Measurements from ENCODE around the gene MEI1. TPM values are rescaled to one million over a fixed set of nuclear protein-coding genes. Genes with fewer than 3 reads are reported as not detected.

Gene MEI1
- total RNA-seq, 1 donor from 2014 or later, result 1.5 TPM

GRCh38 chr22:41770715-41771468, 71.6 kb downstream of the MEI1 start:
- H3K4me3 ChIP-seq (ENCODE audit: low read depth, low read length), result no peak overlapping the region
- no peak for DNase-seq (ENCODE audit: low read depth)
- H3K36me3 ChIP-seq (ENCODE audit: control insufficient read depth, insufficient read depth, low read length), result no peaks in the 10 kb centered on the region
- no peak for TF ChIP-seq CTCF (IDR thresholded peaks at IDR 0.05; ENCODE audit: insufficient read depth, low read length, poor library complexity, severe bottlenecking)
- no peaks in the 10 kb centered on the region for H3K27me3 ChIP-seq (ENCODE audit: control insufficient read depth, insufficient read depth, low read length)

GRCh38 chr22:41772198-41772597, 72.9 kb downstream of the MEI1 start:
- Histone ChIP-seq H3K4me3 (ENCODE audit: low read depth, low read length) (no peak overlapping the region), H3K36me3 (ENCODE audit: control insufficient read depth, insufficient read depth, low read length) (no peaks in the 10 kb centered on the region), H3K27me3 (ENCODE audit: control insufficient read depth, insufficient read depth, low read length) (no peaks in the 10 kb centered on the region)
- no peak for TF ChIP-seq CTCF (IDR thresholded peaks at IDR 0.05; ENCODE audit: insufficient read depth, low read length, poor library complexity, severe bottlenecking)
- no peak for DNase-seq (ENCODE audit: low read depth)

DNA sequence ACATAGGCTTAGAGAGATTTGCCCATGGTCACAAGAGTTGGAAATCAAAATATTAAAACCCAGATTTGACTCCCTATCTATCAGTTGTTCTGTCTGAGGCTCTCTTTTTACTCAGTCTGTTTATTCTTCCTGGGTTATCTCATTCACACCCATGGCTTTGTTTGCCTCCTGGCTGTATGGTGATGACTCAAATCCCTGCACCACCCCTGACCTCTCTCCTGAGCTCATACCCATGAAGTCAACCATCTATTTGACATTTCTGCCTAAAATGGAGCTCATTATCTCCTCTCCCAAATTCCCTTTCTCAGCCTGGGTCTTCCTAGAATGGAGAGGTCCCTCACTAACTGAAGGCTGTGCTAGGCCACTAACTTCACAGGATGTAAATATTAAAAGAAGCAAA, 73.3 kb downstream of the MEI1 start:
- Histone ChIP-seq H3K4me3 (ENCODE audit: low read depth, low read length) (no peak overlapping the region), H3K36me3 (ENCODE audit: control insufficient read depth, insufficient read depth, low read length) (no peaks in the 10 kb centered on the region), H3K27me3 (ENCODE audit: control insufficient read depth, insufficient read depth, low read length) (no peaks in the 10 kb centered on the region)
- no peak for TF ChIP-seq CTCF (IDR thresholded peaks at IDR 0.05; ENCODE audit: insufficient read depth, low read length, poor library complexity, severe bottlenecking)
- DNase-seq (ENCODE audit: low read depth), result peak; percentile 12

- H3K4me3 ChIP-seq (ENCODE audit: low read depth, low read length), result no peak overlapping the region
- H3K36me3 ChIP-seq (ENCODE audit: control insufficient read depth, insufficient read depth, low read length), result no peaks in the 10 kb centered on the region
- no peak for DNase-seq (ENCODE audit: low read depth)
- no peak for TF ChIP-seq CTCF (IDR thresholded peaks at IDR 0.05; ENCODE audit: insufficient read depth, low read length, poor library complexity, severe bottlenecking)
- no peaks in the 10 kb centered on the region for H3K27me3 ChIP-seq (ENCODE audit: control insufficient read depth, insufficient read depth, low read length)
Measured at GRCh38 chr22:41775338-41775737, 76.0 kb downstream of the MEI1 start.

- Histone ChIP-seq H3K27me3 (ENCODE audit: control insufficient read depth, insufficient read depth, low read length) (no peaks in the 10 kb centered on the region), H3K36me3 (ENCODE audit: control insufficient read depth, insufficient read depth, low read length) (no peaks in the 10 kb centered on the region), H3K4me3 (ENCODE audit: low read depth, low read length) (no peak overlapping the region)
- DNase-seq (ENCODE audit: low read depth), result no peak
- peak; percentile 25 for TF ChIP-seq CTCF (IDR thresholded peaks at IDR 0.05; ENCODE audit: insufficient read depth, low read length, poor library complexity, severe bottlenecking)
Measured at GRCh38 chr22:41775976-41776375, 76.7 kb downstream of the MEI1 start.

GRCh38 chr22:41776381-41776780, 77.1 kb downstream of the MEI1 start:
- TF ChIP-seq CTCF (IDR thresholded peaks at IDR 0.05; ENCODE audit: insufficient read depth, low read length, poor library complexity, severe bottlenecking), result no peak
- no peaks in the 10 kb centered on the region for H3K27me3 ChIP-seq (ENCODE audit: control insufficient read depth, insufficient read depth, low read length)
- H3K36me3 ChIP-seq (ENCODE audit: control insufficient read depth, insufficient read depth, low read length), result no peaks in the 10 kb centered on the region
- no peak overlapping the region for H3K4me3 ChIP-seq (ENCODE audit: low read depth, low read length)
- no peak for DNase-seq (ENCODE audit: low read depth)

All from kidney epithelial cell (primary cell).